ENCODE results near the gene OPN4.

The OPN4 gene

DNA sequence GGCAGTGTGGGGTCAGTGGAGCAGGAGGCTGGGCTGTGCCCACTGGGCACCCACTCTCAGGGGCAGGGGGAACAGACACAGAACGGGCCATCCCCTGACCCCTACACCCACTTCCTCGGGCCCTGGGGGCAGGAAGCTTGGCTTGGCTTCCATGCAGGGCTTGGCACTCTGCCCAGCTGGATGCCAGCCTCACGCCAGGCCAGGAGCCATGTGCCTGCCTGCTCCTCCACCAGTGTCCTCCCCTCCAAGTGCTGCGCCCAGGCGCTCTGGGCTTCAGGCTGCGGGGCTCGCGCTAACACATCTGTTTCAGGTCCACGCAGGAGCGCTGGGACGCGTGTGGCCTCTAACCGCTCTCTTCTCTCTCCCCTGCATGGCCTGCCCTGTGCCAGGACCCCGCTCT is 26.7 kb downstream of the OPN4 start:
- DNase-seq (ENCODE audit: low read depth in 2 of 2), result no peak

DNA sequence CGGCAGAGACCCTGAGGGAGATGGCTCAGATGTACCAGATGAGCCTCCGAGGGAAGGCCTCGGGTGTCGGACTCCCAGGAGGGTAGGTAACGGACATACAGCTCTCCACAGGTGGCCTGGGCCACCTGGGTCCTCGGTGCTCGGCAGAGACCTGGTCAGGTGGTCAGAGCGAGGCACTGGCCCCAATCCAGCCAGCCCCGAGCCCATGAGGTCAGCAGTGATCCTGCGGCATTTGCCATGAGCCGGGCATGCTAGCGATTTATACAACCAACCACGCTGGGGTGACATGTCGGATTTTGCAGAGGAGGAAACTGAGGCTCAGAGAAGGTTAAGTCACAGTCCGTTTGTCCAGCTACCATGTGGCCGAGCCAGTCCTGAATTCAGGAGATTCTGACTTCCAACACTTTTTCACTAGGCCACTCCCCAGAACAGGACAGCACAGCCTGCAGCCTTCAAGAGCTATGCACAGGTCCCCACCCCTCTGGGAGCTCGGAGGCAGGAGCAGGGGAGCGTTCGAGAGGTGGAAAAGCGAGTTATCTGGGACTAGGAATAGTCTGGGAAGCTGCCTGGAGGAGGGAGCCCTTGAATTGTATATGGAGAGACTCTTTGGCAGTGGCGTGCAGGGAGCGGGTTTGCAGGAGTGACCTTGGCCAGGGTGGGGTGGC is 27.5 kb downstream of the OPN4 start:
- DNase-seq (ENCODE audit: low read depth in 2 of 2), result no peak

DNA sequence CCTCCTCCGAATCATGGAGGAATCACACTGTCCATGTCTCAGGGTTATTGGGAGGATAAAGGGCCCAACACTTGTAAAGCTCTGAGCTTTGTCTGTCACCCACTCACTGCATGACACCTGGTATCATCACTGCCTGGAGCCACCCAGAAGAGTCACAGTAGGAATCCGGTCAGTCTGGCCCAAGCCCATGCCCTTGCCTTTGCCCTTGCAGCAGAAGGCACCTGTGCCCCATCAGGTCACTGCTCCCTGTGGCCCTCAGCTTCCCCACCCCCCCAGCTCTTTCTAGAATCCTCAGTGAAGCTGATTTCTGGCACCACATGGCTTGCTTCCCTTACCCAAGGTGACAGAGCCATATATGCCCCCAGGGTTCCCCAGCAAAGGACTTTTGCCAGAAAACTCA is 28.3 kb downstream of the OPN4 start:
- DNase-seq (ENCODE audit: low read depth in 2 of 2), result no peak

DNA sequence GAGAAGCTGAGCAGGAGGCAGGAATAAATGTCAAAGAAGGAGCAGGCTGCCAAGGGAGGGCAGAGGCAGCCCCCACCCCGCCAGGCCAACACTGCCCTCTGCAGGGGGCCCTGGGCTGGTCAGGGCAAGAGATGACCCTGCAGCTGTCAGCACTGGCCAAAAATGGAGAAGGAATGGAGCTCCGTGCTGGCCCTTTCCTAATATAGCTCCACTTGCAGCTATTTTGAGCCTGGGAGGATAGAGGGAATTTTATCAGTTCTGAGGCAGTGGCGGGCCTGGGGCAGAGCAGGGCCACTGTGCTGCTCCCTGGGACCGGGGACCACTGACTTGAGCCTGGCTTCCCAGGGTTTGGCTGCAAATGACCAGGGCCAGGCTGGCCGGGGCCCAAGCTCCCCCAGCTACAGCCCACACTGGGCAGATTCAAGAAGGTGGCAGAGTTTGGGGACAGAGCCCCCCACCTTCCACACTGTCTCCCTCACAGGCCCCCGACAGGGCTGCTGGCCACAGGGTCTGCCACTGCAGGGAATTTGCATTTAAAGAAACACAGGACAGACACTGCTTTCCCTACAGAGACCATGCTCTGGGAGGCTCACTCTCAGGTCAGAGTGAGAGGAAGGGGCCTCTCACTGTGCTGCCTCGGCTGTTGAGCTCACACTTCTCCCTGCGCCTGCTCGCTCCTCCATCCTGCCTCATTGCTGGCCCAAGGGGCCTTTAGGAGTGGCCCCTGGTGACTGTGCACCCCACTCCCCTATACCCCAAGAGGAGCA is 30.2 kb downstream of the OPN4 start:
- no peak for DNase-seq (ENCODE audit: low read depth in 2 of 2)

DNA sequence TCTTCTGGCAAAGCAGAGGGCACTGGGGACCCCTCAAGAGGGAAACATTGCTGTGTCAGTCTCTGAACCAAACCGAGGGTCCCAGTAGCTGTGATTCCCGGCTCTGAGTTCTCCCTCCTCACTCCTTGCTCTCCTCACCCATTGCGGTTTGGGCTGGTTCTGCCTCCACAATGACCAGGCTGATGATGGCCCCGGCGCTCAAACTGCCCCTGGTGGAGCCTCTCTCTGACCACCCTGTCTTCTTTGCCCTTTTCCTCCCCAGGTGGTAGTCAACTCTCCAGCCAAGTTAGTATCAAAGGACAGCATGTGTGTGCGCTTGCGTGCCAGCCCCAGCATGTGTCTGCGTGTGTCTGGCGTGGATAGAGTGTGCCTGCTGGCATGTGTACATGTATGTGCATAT is 31.1 kb downstream of the OPN4 start:
- no peak for DNase-seq (ENCODE audit: low read depth in 2 of 2)

DNA sequence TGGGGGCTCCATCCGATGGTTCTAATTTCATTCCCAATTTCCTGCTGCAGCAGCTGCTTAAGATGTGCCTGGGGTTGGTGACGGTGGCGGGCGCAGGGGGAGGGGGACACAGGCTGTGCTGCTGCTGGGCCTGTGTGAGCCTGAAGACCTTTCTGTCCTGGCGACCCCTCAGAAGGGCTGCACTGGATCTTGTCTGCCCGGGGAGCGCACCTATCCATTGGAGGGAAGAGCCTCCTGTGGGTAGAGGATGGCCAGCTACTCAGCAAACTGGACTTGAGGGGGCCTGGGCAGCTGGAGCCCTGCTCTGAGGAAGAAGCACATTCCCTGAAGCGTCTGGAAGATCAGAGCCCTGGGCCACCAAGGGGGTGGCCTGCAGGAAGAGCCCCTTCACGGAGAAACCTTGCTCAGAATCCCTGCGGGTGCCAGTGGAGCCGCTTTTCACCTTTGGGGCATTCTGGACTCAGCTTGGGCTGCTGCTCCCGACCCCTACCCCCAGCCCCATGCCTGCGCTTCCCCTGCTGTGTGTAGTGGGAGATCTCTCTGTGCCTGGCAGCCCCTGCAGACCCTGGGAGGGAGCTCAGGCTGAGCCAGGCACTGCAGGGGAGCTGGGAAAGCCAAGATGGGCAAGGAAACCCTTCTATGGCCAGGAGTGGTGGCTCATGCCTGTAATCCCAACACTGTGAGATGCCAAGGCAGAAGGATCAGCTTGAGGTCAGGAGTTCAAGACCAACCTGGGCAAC is 31.7 kb downstream of the OPN4 start:
- DNase-seq (ENCODE audit: low read depth in 2 of 2), result no peak

DNA sequence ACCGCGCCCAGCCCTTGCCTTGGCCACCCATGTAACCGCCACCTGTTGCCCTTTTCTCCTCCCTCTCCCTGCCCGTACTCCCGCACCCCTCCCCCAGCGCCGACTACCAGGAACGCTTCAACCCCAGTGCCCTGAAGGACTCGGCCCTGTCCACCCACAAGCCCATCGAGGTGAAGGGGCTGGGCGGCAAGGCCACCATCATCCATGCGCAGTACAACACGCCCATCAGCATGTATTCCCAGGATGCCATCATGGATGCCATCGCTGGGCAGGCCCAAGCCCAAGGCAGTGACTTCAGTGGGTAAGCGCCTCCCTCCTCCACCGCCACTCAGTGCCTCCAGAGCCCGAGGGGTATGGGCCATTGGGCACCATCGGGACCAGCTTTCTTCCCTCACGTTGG is 32.6 kb downstream of the OPN4 start:
- DNase-seq (ENCODE audit: low read depth in 2 of 2), result no peak

DNA sequence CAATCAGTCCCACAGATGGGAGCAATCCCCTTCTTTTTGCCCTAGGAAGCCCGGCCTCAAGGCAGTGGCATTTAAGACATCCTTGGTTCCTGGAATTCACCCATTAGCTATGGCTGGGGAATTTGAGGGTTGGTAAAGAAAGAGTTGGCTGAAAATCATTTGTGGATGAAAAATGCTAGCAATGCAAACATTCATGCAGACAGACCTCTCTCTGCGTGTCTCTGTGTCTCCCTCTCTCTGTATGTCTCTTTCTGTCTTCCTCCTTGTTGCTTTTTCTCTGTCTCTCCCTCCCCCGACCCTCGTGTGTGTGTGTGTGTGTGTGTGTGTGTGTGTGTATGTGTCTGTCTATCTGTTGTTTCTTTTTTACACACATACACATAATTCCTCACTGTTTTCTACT is 33.4 kb downstream of the OPN4 start:
- no peak for DNase-seq (ENCODE audit: low read depth in 2 of 2)

DNA sequence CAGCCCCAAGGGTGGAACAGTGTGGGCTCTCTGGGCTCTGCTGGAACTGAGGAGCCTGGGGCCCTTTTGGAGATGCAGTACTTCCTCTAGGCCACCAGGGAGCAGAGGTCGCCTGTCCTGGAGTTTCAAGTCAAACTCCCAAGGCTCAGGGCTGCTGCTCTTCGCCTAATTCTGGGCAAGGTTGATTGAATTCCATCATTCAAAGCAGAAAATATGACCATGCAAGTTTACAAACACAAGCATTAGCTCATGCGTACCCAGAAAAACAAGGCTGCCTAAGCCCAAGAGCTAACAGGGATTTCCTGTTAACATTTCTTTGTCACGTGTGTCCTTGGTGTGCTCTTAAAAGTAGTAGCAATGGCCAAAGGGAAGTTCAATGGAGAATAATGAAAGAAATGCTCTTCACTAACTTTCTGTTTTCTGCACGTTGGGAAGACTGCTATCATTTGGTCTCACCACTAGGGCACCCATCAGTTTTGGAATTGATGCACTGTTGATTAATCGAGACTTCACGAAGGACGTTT is 34.1 kb downstream of the OPN4 start:
- no peak for DNase-seq (ENCODE audit: low read depth in 2 of 2)

DNA sequence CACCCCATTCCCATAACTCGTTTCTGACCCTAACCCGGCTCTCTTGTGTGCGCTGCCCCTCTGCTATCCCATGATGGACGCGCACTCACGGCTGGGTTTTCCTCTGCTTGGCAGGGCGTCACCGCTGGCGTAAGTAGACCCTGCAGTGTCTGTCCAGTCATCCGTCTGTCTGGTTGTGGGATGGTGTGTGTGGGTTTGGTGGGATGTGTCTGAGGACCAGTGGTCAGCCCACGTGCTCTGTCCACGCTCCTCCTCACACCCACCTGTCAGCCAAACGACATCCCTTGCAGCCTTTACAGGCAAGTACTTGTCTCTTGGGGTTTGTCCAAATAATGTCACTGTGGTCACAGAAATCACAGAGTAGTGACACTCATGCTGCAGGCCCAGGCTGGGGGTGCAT is 34.8 kb downstream of the OPN4 start:
- DNase-seq (ENCODE audit: low read depth in 2 of 2), result no peak

DNA sequence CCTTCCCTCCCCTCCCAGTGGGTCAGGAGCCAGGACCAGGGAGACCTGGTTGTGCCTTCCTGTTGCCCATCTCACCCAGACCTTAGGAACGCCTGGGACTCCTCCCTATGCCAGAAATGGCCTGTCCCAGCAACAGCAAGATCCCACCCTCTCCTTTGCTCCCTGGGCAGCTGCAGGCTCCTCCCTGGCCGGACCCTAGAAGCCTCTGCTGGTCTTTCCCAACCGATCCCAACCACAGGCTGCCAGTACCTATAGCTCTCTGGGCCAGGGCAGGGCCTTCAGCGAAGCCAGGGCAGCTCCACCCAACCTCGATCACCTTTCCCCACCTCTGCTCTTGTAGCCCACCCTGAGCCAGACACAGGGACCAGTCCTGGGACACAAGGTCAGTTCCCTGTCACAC is 35.9 kb downstream of the OPN4 start:
- DNase-seq (ENCODE audit: low read depth in 2 of 2), result no peak

DNA sequence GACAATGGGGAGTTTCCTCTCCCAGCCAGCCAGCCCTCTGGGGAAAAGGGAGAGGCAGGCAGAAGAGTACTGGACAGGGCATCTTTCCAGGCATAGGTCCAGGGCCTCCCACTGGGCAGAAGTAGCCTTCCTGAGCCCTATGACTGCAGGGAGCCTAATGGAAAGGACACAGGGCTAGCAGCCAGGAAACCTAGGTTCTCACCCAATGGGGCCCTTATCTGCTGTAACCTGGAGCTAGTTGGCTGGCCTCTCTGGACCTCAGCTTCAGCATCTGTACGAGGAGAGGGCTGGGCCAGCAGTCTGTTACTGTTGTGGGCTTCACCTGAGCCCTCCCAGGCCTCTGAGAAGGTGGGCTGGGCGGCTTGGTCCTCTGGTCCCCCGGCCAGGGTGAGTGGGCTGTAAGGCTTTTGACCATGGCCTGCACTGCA is 36.3 kb downstream of the OPN4 start:
- no peak for DNase-seq (ENCODE audit: low read depth in 2 of 2)

DNA sequence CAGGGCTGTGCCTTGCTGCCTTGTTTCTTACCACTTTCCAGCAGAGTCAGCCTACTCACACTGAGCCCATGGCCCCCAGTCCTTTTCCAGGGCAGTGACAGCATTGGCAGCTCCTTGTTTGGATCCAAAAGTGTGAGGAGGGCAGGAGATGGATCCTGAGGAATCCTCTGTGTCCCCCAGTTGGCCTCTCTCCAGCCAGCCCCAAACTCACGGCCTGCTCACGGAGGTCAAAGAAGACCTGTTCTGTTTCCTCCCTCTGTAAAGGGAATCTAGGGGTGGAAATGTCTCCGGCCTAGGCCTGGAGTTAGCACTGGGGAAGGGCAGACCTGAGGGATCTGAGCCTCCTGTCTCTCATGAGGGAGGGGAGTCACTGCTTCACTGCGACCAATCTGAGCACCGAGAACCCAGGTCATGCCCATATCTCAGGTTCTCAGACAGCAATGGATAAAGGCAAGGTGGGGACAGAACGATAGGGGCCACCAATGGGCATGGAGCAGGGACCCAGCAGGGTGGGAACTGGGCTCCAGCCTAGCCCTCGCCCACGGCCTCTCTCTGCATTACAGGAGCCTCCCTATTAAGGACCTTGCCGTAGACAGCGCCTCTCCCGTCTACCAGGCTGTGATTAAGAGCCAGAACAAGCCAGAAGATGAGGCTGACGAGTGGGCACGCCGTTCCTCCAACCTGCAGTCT is 37.1 kb downstream of the OPN4 start:
- DNase-seq (ENCODE audit: low read depth in 2 of 2), result no peak

DNA sequence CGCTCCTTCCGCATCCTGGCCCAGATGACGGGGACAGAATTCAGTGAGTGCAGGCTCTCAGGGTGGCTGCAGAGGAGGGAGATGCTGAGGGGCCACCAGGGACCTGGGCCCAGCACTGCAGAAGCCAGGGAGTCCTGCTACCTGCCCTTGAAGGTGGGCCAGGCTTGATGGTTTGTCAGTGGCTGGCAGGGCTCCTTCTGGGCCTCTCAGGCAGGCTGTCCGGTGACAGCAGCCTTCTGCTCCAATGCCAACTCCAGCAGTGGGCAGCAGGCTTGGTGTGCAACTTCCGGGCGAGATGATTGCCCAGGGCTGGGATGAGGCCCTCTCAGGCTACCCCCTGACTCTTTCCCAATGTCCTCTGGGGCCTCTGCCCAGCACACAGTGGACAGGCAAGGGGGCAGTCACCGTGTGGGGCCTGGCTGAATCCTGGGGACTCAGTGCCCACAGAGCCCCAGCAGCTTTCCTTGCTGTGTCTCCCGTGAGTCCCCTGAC is 37.7 kb downstream of the OPN4 start:
- no peak for DNase-seq (ENCODE audit: low read depth in 2 of 2)

DNA sequence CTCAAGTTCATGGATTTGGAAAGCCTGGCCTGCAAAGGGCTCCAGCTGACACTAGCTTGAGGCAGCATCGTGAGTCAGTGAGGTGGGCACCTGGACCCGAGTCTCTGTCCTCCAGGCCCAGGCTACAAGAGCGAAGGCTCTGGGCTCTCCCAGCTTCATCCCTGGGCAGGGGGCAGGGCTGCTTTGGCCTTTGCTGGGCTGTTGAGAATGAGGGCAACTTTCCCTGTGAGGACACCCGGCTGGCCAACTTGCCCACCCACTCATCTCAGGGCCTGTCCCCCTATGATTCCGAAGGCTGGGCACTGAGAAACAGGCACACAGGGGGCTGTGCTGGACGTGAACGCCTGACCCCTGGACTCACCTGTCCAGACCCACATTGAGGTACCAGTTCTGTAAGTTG is 38.3 kb downstream of the OPN4 start:
- DNase-seq (ENCODE audit: low read depth in 2 of 2), result no peak

DNA sequence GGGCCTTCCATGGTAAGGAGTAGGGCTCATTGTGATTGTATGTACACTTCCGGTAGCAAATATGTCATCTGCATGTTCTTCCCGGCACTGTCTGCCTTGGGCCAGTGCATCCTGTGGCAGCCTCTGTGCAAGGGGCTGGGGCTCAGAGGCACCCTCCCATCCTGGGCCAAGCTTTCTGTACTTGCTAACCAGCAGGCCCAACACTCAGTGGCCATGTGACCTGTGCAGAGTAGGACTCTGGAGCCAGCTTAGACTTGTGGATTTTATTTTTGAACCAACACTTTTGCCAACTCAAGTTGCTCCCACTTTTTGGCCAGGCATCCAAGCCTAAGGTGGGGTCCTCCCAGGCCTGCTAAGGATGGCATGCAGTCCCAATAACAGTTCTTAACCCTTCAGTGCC is 38.9 kb downstream of the OPN4 start:
- no peak for DNase-seq (ENCODE audit: low read depth in 2 of 2)

DNA sequence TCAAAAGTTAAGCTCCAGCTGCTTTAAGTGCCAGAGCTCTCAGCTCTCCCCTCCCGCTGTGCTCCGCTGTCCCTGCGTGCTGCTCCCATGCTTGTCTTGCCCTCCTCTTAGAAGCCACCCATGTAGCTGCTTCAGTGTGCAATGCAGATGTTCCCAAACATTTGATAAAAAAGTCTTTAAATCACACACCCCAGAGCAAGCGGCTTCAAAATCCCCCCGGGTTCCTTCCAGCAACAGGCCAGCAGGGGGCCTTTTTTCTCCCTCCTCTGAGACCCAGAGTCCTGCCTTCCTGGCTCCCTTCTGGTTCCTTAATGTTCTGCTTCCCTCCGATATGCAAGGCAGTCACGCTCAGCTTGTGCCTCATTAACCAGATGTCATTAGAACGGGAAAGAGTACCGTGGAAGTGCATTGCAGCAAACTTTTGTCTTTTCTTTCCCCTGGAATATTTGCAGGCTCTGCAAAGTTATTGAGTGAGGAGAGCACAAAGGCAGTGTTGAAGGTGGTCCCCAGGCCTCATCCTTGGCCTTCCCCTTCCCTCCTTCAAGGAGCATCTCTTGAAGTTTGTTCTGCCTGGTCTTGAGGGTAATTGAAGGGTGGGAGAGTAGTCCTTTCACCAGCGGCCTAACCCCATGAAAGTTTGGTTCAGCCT is 39.5 kb downstream of the OPN4 start:
- DNase-seq (ENCODE audit: low read depth in 2 of 2), result no peak

DNA sequence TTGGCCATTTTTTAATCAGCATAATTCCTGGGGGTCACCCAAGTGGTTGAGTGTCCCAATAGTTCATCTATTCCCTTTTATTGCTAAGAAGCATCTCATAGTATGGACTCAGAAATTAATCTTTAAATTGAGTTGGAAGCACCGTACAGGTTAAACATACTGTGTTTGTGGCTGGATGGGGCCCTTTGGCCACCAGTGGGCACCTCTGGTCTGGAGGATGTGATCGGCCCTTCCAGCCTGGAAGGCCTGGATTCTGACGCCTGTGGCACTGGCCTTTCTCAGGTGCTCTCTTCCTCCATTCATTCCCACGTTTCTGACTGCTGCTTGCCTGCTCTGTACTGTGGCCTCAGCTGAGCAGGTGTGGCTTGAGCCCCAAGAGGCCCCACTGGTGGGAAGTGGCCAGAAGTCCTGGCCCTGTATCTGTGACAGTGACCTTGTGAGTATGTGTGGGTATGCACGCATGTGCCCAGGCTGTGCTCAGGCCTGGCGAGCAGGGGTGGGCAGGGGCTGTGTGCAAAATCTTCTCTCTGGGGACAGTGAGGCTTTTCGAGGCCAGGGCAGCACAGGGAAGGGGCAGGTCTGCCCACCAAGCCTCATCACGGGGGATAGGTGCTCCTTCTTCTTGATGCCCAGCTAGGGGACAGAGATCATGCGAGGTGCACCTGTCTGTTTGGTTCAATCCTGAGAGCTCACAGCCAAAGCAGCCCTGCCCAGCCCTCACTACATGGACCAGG is 44.0 kb downstream of the OPN4 start:
- no peak for DNase-seq (ENCODE audit: low read depth in 2 of 2)

DNA sequence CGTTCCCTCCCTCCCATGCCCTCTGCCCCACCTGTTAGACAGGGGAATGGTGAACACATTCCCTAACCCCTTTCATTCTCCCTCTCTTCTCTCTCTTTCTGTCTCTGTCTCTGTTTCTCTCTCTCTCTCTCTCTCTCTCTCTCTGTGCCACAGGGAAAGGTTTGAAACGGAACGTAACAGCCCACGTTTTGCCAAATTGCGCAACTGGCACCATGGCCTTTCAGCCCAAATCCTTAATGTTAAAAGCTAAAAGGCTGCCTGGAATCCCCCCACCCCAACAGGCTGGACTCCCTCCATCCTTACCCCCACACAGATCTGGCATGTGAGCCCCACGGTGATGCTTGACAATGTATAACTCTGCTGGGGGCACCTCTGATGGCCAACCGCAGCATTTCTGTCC is 44.8 kb downstream of the OPN4 start:
- DNase-seq (ENCODE audit: low read depth in 2 of 2), result no peak

DNA sequence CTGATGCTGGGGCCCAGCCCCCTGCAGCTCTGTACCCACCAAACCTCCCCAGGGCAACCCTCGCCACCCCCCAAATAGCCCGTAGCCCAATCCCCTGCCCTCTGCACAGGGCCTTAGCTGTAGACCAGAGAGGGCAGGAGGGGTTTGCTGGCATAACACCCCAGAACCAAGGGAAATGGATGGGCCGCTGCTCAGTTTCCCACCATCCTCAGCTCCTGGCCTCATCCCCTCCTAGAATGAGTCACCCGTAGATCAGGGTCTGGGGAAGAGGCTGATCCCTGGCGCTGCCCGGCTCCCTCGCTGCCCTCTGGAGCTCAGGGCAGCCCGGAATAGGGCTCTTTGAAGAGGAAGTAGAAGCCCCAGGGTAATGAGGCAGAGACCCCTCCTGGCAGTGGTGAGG is 45.2 kb downstream of the OPN4 start:
- no peak for DNase-seq (ENCODE audit: low read depth in 2 of 2)

Data from stimulated activated CD4-positive, alpha-beta T cell treated with anti-CD3 and anti-CD28 coated beads, Interleukin-1b, Interleukin-23, amount 100 ng/mL, for 1 hour (primary cell).